Liver (tissue), 9 donors: ENCODE measurements around the gene ATAD5. TPM values are rescaled to one million over a fixed set of nuclear protein-coding genes. Genes with fewer than 3 reads are reported as not detected.
"Not testable (repeated sequence)": the region's sequence is repeated elsewhere in the genome, so short reads cannot be mapped to it uniquely, and the experiment has no call there.

ENCODE experiments used
- DNase-seq: peaks from one replicate; pipeline ENCODE4 v3.0.0-alpha.2; 2017; ENCODE audit warnings: low spot score
- H3K27ac ChIP-seq, 2 donors: one replicate each; pipeline ENCODE4 v1.7.0; 2013; ENCODE audit warnings: inconsistent platforms in 2 of 2, low read length in 2 of 2, control low read depth in 1 of 2, low read depth in 1 of 2, mild to moderate bottlenecking in 1 of 2
- H3K27me3 ChIP-seq, 4 donors: one replicate each; pipeline versions ENCODE4 v1.6.1 to v1.7.0; 2013; ENCODE audit warnings: low read length in 3 of 4, inconsistent platforms in 1 of 4, mild to moderate bottlenecking in 1 of 4, moderate library complexity in 1 of 4; ENCODE audit not compliant: control insufficient read depth in 4 of 4, insufficient read depth in 4 of 4
- H3K36me3 ChIP-seq, 4 donors: one replicate each; pipeline versions ENCODE4 v1.6.1 to v1.7.0; 2013; ENCODE audit warnings: low read length in 3 of 4, mild to moderate bottlenecking in 3 of 4, low read depth in 1 of 4, moderate library complexity in 1 of 4; ENCODE audit not compliant: control insufficient read depth in 4 of 4, insufficient read depth in 3 of 4
- H3K4me1 ChIP-seq, 4 donors: one replicate each; pipeline versions ENCODE4 v1.6.1 to v1.7.0; 2013; ENCODE audit warnings: low read length in 3 of 4, mild to moderate bottlenecking in 3 of 4, moderate library complexity in 1 of 4; ENCODE audit not compliant: control insufficient read depth in 4 of 4, insufficient read depth in 4 of 4
- H3K4me3 ChIP-seq, 3 donors: one replicate each; pipeline versions ENCODE4 v1.6.1 to v1.7.0; 2013; ENCODE audit warnings: low read length in 3 of 3, control low read depth in 1 of 3, low read depth in 1 of 3, mild to moderate bottlenecking in 1 of 3
- H3K9ac ChIP-seq, 2 donors: one replicate each; pipeline ENCODE4 v1.7.0; 2013; ENCODE audit warnings: low read length in 2 of 2, mild to moderate bottlenecking in 2 of 2, moderate library complexity in 2 of 2, control low read depth in 1 of 2, low read depth in 1 of 2
- H3K9me3 ChIP-seq, 4 donors: one replicate each; pipeline versions ENCODE4 v1.6.1 to v1.7.0; 2013; ENCODE audit warnings: low read length in 3 of 4; ENCODE audit not compliant: control insufficient read depth in 4 of 4
- ATF3 ChIP-seq: IDR thresholded peaks from 2 replicates; pipeline ENCODE4 v1.6.1; 2016; ENCODE audit warnings: antibody characterized with exemption
- EGR1 ChIP-seq, 2 donors: IDR thresholded peaks; 2 replicates each; pipeline ENCODE4 v1.6.1; 2016 to 2018; ENCODE audit warnings: antibody characterized with exemption in 2 of 2, low read depth in 2 of 2
- FOXA1 ChIP-seq: IDR thresholded peaks from 2 replicates; pipeline ENCODE4 v1.6.1; 2016; ENCODE audit warnings: antibody characterized with exemption
- FOXA2 ChIP-seq: IDR thresholded peaks from 2 replicates; pipeline ENCODE4 v1.6.1; 2016; ENCODE audit warnings: antibody characterized with exemption
- GABPA ChIP-seq, 2 donors: IDR thresholded peaks in 1 of 2; conservative IDR thresholded peaks in 1 of 2; 2 replicates each; pipeline ENCODE4 v1.6.1; 2016; ENCODE audit warnings: antibody characterized with exemption in 2 of 2, mild to moderate bottlenecking in 1 of 2, moderate library complexity in 1 of 2
- HNF4A ChIP-seq, 2 donors: conservative IDR thresholded peaks; 2 replicates each; pipeline ENCODE4 v1.6.1; 2016; ENCODE audit warnings: antibody characterized with exemption in 2 of 2, mild to moderate bottlenecking in 2 of 2
- HNF4G ChIP-seq: IDR thresholded peaks from 2 replicates; pipeline ENCODE4 v1.6.1; 2016; ENCODE audit warnings: antibody characterized with exemption
- JUND ChIP-seq, 2 donors: IDR thresholded peaks; 2 replicates each; pipeline ENCODE4 v1.6.1; 2016; ENCODE audit warnings: antibody characterized with exemption in 2 of 2
- MAX ChIP-seq: IDR thresholded peaks from 2 replicates; pipeline ENCODE4 v1.6.1; 2016; ENCODE audit warnings: antibody characterized with exemption
- RAD21 ChIP-seq, 2 donors: IDR thresholded peaks; 2 replicates each; pipeline ENCODE4 v1.6.1; 2016; ENCODE audit warnings: antibody characterized with exemption in 2 of 2, mild to moderate bottlenecking in 2 of 2
- RXRA ChIP-seq, 2 donors: IDR thresholded peaks; 2 replicates each; pipeline ENCODE4 v1.6.1; 2017 to 2018; ENCODE audit warnings: antibody characterized with exemption in 2 of 2, mild to moderate bottlenecking in 1 of 2
- SP1 ChIP-seq: IDR thresholded peaks from 2 replicates; pipeline ENCODE4 v1.6.1; 2018; ENCODE audit warnings: antibody characterized with exemption, mild to moderate bottlenecking
- TAF1 ChIP-seq: conservative IDR thresholded peaks from 2 replicates; pipeline ENCODE4 v1.6.1; 2016; ENCODE audit warnings: antibody characterized with exemption, mild to moderate bottlenecking
- ZBTB33 ChIP-seq: IDR thresholded peaks from 2 replicates; pipeline ENCODE4 v1.6.1; 2016; ENCODE audit warnings: antibody characterized with exemption
- WGBS: extraction: QIAGEN DNeasy Blood & Tissue Kit; methylation state at CpG from one replicate; pipeline ENCODE4 v1.1.7; 2013; 5-methylcytosine and 5-hydroxymethylcytosine counted together
- polyA plus RNA-seq, 2 donors: library from polyadenylated mRNA; stranded (reverse) in 1 of 2; unstranded in 1 of 2; fragments of 200-250 nt in 1 of 2; fragments of >200 nt in 1 of 2; fragmentation: Nextera tagmentation in 1 of 2; extraction: Ambion mirVana in 1 of 2; gene quantifications; one replicate each; pipeline versions ENCODE4 v1.2.1 to v1.2.3, GENCODE V29; 2013 to 2015
- total RNA-seq, 2 donors: library from RNA; depleted of rRNA; stranded (reverse); fragments of >200 nt; gene quantifications; one replicate each; pipeline ENCODE4 v1.2.3, GENCODE V29; 2014
- donor health status: healthy.
- donor health status: healthy.
- donor health status: healthy.
- donor health status: healthy.
- donor health status: healthy.

ATAD5 gene
- total and polyA plus RNA-seq, 4 donors: 0.15 to 10.6 (median 0.52) TPM

GRCh38 chr17:30821871-30822723 lies 9.7 kb upstream of the ATAD5 start:
- no peak for TF ChIP-seq RXRA (IDR thresholded peaks at IDR 0.05)
- no peak for TF ChIP-seq TAF1
- TF ChIP-seq FOXA2: no peak
- TF ChIP-seq SP1: no peak
- no peak for TF ChIP-seq FOXA1
- TF ChIP-seq ZBTB33: no peak
- no peak for TF ChIP-seq HNF4A (conservative IDR thresholded peaks at IDR 0.05)
- no peak for TF ChIP-seq ATF3
- no peak for TF ChIP-seq MAX
- no peak for TF ChIP-seq EGR1 (IDR thresholded peaks at IDR 0.05; ENCODE audit: low read depth in 2 of 2)
- TF ChIP-seq GABPA (IDR thresholded peaks at IDR 0.05 in 1 of 2, conservative IDR thresholded peaks at IDR 0.05 in 1 of 2): no peak
- TF ChIP-seq JUND (IDR thresholded peaks at IDR 0.05): no peak
- TF ChIP-seq HNF4G: no peak
- WGBS: 68% methylated on average over 9 of the region's 9 CpGs
- peaks cover 0 to 2% (median 0%) of the 10 kb centered on the region in 4 donors for H3K36me3 ChIP-seq
- no peaks in the 10 kb centered on the region for H3K27me3 ChIP-seq
- H3K27ac ChIP-seq: no peak overlapping the region
- H3K4me3 ChIP-seq: no peak overlapping the region
- no peaks in the 10 kb centered on the region for H3K9me3 ChIP-seq
- peaks cover 0 to 12% (median 6%) of the 10 kb centered on the region in 4 donors for H3K4me1 ChIP-seq
- no peak for DNase-seq
- H3K9ac ChIP-seq: peak overlapping the region; percentile 37 to 43

GRCh38 chr17:30822919-30823318 lies 8.8 kb upstream of the ATAD5 start:
- not testable (repeated sequence) for H3K4me3 ChIP-seq, H3K9ac ChIP-seq, H3K27me3 ChIP-seq, H3K9me3 ChIP-seq, H3K27ac ChIP-seq, H3K36me3 ChIP-seq, DNase-seq
- 80% methylated on average over 14 of the region's 14 CpGs for WGBS
- H3K4me1 ChIP-seq: peaks cover 0 to 12% (median 6%) of the 10 kb centered on the region in 4 donors

GRCh38 chr17:30823421-30823820 lies 8.3 kb upstream of the ATAD5 start:
- Histone ChIP-seq H3K4me3 (peak overlapping the region in 2 of 3 donors; percentile 89 to 90), H3K27me3 (no peaks in the 10 kb centered on the region), H3K36me3 (peaks cover 0 to 2% (median 0%) of the 10 kb centered on the region in 4 donors), H3K27ac (peak overlapping the region in 1 of 2 donors; percentile 81), H3K4me1 (peaks cover 0 to 12% (median 6%) of the 10 kb centered on the region in 4 donors), H3K9ac (peak overlapping the region; percentile 54 to 70), H3K9me3 (no peaks in the 10 kb centered on the region)
- TF ChIP-seq RAD21 (IDR thresholded peaks at IDR 0.05): no peak
- DNase-seq: no peak
- 54% methylated on average over 7 of the region's 7 CpGs for WGBS
